BJ (cell line): ENCODE results near the gene FOXN3. TPM values are rescaled to one million over a fixed set of nuclear protein-coding genes. Genes with fewer than 3 reads are reported as not detected.

ENCODE experiments used
- CTCF ChIA-PET: fragments of 350-600 bp; formaldehyde crosslinking; extraction: SDS; loops from one replicate; lab custom pipeline; 2021; ENCODE audit warnings: antibody characterized with exemption, inconsistent platforms; lab: Yijun Ruan, JAX
- POLR2A ChIA-PET: fragments of 300-600 bp; sonication (Branson Sonifier 250); formaldehyde crosslinking; extraction: SDS; loops from one replicate; lab custom pipeline; 2021; ENCODE audit warnings: antibody characterized with exemption; lab: Charles Lee
- DNase-seq: peaks from one replicate; pipeline ENCODE4 v3.0.0-alpha.2; 2011; ENCODE audit warnings: low read depth
- H3K27me3 ChIP-seq: 2 replicates; pipeline ENCODE4 v1.6.0; 2011; ENCODE audit warnings: low read length; ENCODE audit not compliant: control insufficient read depth, insufficient read depth
- H3K36me3 ChIP-seq: 2 replicates; pipeline ENCODE4 v1.5.1; 2011; ENCODE audit warnings: low read length; ENCODE audit not compliant: control insufficient read depth, insufficient read depth
- H3K4me3 ChIP-seq: 2 replicates; pipeline ENCODE4 v1.5.1; 2011; ENCODE audit warnings: low read depth, mild to moderate bottlenecking, control low read depth, low read length
- CTCF ChIP-seq: IDR thresholded peaks from 2 replicates; pipeline ENCODE4 v1.5.1; 2011; ENCODE audit warnings: low read depth, mild to moderate bottlenecking, control low read depth, inconsistent platforms, low read length, moderate library complexity; ENCODE audit not compliant: insufficient read depth
- polyA plus RNA-seq: library from polyadenylated mRNA; depleted of rRNA; stranded (reverse); fragments of >200 nt; gene quantifications from 2 replicates; pipeline ENCODE4 v1.2.3, GENCODE V29; 2011

FOXN3 gene
- polyA plus RNA-seq, 1 experiment = 30.2 TPM

GRCh38 chr14:89387922-89388685 is 28.9 kb downstream of the FOXN3 start:
- no peaks in the 10 kb centered on the region for H3K27me3 ChIP-seq
- no peak for TF ChIP-seq CTCF
- no peak overlapping the region for H3K4me3 ChIP-seq
- ChIA-PET CTCF (interaction anchor here (0.9 kb wide), 1 partner anchor 347 kb away, joined by 3 read pairs; no protein-coding TSS in a partner anchor), POLR2A (no interaction called here)
- no peaks in the 10 kb centered on the region for H3K36me3 ChIP-seq
- DNase-seq = no peak

- Histone ChIP-seq H3K4me3 (no peak overlapping the region), H3K27me3 (no peaks in the 10 kb centered on the region), H3K36me3 (no peaks in the 10 kb centered on the region)
- no peak for TF ChIP-seq CTCF
- ChIA-PET CTCF (interaction anchor here (1.2 kb wide), 1 partner anchor 359 kb away, joined by 4 read pairs; no protein-coding TSS in a partner anchor), POLR2A (no interaction called here)
- DNase-seq = no peak
Observed at GRCh38 chr14:89386212-89386886, 30.7 kb downstream of the FOXN3 start.

- Histone ChIP-seq H3K27me3 (no peaks in the 10 kb centered on the region), H3K36me3 (no peaks in the 10 kb centered on the region), H3K4me3 (no peak overlapping the region)
- no peak for TF ChIP-seq CTCF
- DNase-seq = no peak
- ChIA-PET POLR2A (no interaction called here), CTCF (no interaction called here)
Observed at GRCh38 chr14:89384636-89385035, 32.4 kb downstream of the FOXN3 start.

- TF ChIP-seq CTCF = no peak
- no peaks in the 10 kb centered on the region for H3K27me3 ChIP-seq
- H3K36me3 ChIP-seq = no peaks in the 10 kb centered on the region
- ChIA-PET POLR2A (no interaction called here), CTCF (no interaction called here)
- no peak for DNase-seq
- H3K4me3 ChIP-seq = no peak overlapping the region
Observed at GRCh38 chr14:89384023-89384422, 33.0 kb downstream of the FOXN3 start.
